Stimulated activated CD4-positive, alpha-beta T cell treated with anti-CD3 and anti-CD28 coated beads, Interleukin-12 subunit alpha, Interleukin-12 subunit beta, amount 100 ng/mL, for 24 hours (primary cell): ENCODE measurements around the gene CDH11.

Experiments
- DNase-seq, 2 experiments: peaks; one replicate each; pipeline ENCODE4 v3.0.0-alpha.2; 2020; ENCODE audit warnings: low read depth in 2 of 2

CDH11 gene

GRCh38 chr16:65069766-65070165 lies 52.1 kb downstream of the CDH11 start:
- no peak for DNase-seq

DNA sequence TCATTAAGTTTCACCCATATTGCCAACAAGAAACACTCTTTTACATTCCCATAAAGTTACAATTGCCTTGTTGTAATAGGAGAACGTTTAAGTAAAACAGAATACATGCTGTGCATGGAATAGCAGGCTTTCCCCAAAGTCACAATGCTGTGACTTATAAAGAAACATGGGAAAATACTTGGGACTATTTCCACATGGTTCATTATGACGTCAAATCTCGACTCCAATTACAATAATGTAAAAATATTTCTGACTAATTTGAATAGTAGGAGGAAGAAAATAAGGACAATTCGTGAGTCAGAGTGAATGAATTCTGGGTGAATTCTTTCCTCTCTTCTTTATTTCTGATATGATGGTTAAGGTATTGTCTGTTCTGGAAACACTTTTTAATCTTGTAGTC lies 52.8 kb downstream of the CDH11 start:
- no peak for DNase-seq

GRCh38 chr16:65068151-65068740 lies 53.6 kb downstream of the CDH11 start:
- no peak for DNase-seq

DNA sequence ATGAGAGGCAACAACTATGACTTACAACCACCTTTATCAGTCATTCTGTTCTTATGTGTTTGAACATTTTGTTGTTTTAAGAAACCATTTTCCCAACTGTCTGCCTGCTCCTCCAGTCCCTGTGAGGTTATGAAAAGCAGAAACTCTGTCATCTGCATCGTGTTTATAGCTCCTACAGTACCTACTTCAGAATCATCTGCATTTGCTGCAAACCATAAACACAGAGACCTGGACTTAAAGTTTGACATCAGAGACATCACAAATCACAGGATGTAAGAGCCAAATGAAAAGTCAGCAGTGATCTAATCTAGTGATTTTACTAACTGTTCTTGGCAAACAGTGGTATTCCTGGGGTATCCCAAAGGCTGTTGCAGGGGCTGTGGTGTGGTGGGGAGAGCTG lies 55.2 kb downstream of the CDH11 start:
- no peak for DNase-seq

GRCh38 chr16:65065031-65065430 lies 56.8 kb downstream of the CDH11 start:
- no peak for DNase-seq

DNA sequence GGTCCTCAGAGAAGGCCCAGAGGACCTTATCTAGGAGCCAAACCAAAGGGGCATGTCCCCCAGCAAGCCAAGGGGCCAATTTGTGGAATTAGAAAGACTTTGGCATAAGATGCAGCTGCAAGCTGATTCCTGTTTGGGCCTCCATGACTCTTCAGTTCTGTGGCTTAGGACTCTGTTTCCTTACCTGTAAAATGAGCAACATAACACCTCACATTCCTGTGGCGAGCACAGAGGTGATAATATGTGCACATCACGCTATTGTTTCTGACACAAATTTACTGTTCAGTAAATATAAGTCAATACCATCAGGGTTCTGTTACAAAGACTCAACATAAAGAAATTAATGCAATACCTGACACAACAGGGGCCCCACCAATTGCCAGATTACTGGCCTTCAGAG lies 57.7 kb downstream of the CDH11 start:
- no peak for DNase-seq

DNA sequence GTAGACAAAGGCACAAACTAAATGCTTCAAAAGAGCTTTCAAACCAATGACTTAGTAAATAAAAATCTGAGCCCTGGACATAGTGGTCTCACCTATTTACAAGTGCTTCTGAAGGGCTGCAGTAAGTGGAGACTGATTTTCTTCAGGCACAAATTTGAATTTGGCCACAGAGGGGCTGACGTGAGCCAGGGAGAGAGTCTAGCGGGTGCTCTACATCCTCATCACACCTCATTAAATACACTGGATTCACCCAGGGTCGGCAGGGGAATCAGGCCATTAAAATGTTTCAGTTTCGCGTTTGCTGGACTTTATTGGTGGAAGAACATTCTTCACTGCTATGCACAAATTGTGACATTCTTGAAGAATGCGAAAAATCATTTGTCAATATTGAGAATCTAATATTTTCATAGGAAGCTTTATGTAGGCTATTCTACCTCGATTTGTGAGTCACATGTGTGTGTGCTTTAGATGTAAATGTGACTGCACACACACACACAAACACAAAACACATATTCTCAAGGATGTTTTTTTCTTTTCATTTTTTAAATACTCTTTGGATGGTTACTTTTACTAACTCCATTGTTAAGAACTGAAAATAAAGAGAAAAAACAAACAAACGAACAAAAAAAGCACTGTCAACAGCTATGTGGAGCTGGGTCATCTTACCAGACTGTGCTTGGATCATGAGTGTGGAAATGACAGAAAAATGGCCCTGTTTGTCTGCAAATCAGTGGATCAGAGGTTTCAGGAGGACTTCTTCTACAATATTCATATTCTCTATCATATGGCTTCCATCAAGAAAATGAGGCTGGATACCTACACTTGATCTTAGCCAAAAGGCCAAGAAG lies 58.9 kb downstream of the CDH11 start:
- DNase-seq = no peak

DNA sequence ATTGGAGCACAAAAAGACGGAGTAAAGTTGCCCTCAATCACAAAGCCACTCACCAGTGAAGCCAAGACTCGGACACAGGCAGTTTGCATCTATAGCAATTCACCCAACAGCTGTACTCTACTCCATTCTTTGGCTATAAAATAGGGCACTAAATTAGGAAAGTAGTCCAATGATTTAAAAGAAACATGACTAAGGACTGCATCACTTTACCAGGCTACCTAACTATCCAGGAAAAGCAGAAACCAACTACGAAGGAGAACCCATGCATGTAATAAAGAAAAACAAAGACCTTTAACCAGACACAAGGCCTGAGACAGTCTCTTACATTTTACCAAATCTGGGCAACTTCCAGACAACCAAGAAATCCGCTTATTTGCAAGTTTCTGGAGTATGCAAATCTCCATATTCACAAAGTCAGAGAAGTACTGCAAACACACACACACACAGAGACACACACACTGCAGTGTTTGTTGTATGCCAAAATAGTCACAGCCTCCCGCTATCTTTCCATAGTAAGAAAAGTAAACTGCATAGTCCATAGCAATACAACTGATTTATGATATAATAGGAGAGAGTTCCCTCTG lies 59.8 kb downstream of the CDH11 start:
- no peak for DNase-seq

- no peak for DNase-seq
Observed at GRCh38 chr16:65061263-65061662, 60.6 kb downstream of the CDH11 start.

DNA sequence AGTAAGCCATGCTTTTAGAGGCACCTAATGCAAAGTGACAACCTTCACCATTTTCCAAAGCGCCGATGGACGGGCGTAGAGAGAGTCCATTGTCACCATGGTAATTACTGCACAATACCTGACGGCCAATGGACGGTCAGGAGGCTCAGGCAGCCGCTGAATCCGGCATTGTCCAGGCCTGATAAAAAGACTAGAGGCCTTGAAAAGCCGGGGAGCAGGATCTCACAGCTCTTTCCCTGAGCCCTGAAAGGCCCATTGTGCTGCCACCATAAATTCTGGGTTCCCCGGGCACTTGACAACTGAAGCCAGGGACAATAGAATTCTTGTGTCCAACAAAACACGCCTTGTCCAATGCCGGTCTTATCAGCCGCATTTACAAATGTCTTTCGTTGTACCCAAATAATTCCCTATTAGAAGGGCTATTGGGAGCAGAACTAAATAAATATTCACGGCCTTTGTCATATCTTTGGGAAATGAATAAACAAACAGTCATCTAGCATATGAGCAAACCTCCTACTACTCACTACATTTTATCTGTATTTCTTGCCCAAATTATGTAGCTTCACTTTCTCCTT lies 62.4 kb downstream of the CDH11 start:
- DNase-seq = no peak

DNA sequence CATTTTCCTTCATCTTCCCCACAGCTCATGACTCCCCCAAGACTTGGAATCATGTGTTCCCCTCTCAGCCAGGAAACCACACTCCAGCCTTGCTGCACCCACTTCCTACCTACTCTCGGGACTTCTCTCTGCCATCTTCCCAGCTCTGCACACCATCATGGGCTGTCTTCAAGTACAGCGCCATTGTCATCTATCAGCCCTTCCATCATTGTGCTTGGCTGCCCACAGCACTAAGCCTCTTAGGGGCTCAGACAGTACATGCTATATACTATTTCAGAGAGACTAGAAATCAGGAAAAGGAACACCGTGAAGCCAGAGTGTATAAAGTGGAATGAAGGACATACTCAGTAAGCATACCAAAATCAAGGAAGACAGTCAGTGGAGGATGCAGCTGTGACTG lies 64.7 kb downstream of the CDH11 start:
- DNase-seq = no peak

GRCh38 chr16:65054457-65054856 lies 67.4 kb downstream of the CDH11 start:
- no peak for DNase-seq

GRCh38 chr16:65049679-65050078 lies 72.2 kb downstream of the CDH11 start:
- no peak for DNase-seq

GRCh38 chr16:65045961-65046360 lies 75.9 kb downstream of the CDH11 start:
- no peak for DNase-seq

DNA sequence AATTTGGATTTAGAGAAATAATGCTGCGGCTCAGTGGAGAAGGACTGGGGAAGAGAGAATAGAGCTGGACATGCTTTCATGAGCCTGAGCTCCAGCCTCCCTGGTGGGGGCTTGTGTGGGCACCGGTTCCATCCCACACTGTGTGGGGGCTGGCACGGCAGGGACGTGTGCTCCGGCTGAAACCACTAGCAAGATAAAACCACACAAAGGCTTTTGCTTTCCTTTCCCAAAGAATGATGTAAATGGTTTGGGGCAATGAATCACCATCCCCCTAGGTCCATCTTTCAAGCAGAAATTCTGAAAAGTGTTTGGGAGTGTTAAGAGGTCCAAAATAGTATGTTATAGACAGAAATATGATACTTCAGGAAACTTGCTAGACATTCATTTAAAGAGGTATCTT lies 77.0 kb downstream of the CDH11 start:
- no peak for DNase-seq

- DNase-seq = no peak
Observed at GRCh38 chr16:65044026-65044425, 77.8 kb downstream of the CDH11 start.

DNA sequence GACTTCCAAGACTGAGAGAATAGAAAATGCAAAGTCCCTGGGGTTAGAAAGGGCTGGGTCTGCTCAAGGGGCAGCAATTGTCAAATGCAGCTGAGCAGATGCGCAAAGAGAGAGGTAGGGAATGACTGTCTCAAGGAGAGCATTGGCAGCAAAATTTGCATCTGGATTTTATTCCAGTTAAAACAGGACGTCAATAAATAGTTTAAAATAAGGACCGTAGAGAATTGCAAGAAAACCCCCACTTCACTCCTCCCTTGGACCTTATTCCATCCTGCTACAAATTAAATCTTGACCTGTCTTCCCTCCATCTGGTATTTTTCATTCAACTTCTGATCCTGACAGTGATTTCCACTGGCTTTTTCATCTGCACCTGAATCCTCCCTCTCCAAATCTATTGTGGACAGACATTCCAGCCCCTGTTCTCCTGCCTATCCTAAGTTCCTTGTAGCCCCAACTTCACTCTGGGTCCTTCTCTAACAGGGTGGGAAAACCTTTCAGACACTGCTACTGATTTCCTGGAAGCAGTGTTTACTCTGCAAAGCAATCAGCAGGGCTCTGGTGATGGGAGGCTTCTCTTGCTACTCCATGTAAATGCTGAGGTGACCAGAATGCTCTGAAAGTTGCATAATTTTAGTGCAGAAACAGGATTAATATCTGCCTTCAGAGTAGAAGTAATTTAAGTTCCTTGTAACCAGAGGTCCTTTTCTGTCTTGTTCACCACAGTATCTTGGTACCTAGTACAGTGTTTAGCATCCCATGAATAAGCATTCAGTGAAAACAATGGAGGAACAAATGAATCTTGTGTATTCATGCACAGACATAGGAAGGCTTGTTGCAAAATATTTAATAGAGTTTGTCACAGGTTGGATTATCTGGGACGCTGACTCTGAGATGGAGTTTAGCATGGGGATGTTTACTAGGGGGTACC lies 79.2 kb downstream of the CDH11 start:
- DNase-seq = no peak

GRCh38 chr16:65041667-65042066 lies 80.2 kb downstream of the CDH11 start:
- DNase-seq = no peak

DNA sequence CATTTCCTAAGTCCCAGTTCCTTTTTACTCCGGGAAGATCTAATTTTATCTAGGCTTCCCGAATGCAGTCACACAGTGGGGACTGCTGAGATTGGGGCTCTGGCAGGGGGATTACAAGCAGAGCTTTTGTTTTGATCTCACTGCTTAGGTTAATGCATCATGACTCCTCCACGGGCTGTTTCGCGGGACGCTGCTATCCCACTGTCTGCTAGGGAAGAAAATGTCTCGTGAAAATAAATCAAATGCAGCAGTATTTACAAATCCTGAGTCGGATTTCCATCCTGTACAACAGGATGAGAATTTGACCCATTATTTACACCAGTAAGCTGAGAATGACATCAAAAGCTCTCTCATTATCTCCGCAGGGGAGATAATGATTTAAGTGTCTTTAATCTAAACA lies 83.8 kb downstream of the CDH11 start:
- DNase-seq = no peak

GRCh38 chr16:65037556-65037955 lies 84.3 kb downstream of the CDH11 start:
- no peak for DNase-seq

DNA sequence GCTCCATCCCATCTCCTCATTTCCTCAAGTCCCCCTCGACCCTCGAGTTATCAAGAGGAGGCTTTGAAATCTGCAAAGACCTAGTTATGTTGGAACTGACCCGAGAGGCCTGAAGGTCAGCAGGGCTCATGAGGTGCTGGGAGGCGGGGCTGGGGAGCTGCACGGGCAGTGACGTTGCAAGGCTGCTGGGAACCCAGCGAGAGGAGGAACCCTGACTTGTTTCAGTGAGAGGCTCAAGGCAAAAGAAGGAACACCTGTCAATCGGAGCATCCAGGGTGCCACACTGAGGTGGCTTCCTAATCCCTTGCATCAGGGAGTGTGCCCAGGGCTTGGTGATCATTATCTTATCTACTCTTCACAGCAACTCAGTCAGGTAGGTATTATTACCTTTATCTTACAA lies 86.9 kb downstream of the CDH11 start:
- DNase-seq = no peak

DNA sequence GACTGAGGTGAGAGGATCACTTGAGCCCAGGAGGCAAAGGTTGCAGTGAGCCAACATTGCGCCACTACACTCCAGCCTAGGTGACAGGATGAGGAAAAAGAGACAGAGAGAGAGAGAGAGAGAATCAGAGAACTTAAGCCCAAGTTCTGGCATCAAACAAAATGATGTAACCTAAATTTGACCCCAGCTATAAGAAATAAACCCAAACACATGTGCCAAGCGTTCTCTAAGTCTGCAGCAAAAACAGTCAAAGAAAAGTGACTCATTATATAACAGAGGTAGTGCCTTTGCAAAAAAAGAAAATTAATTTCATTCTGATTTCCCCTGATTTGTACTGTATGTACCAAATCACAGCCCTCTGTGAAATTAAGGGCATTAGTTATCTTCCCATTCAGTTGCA lies 89.5 kb downstream of the CDH11 start:
- DNase-seq = no peak
